Keratinocyte (primary cell): ENCODE results near the gene SCAPER. TPM values are rescaled to one million over a fixed set of nuclear protein-coding genes. Genes with fewer than 3 reads are reported as not detected.

Experiments used
- DNase-seq: peaks from one replicate; pipeline ENCODE4 v3.0.0-alpha.2; 2011; ENCODE audit warnings: low read depth, missing footprints, low spot score
- FAIRE-seq: peaks from 2 replicates; lab custom pipeline; 2011; peaks lifted over from hg19 to GRCh38; lab: Jason Lieb, UNC
- H2AFZ ChIP-seq: 2 replicates; pipeline ENCODE4 v1.6.0; 2012; ENCODE audit warnings: low read length, control low read depth, inconsistent platforms; ENCODE audit not compliant: control insufficient read depth
- H3K27ac ChIP-seq: 2 replicates; pipeline ENCODE4 v1.5.1; 2011; ENCODE audit warnings: low read length; ENCODE audit not compliant: control insufficient read depth, insufficient read depth
- H3K27me3 ChIP-seq: 3 replicates; pipeline ENCODE4 v1.6.0; 2011; ENCODE audit warnings: low read length; ENCODE audit not compliant: control insufficient read depth, insufficient read depth; ENCODE audit errors: extremely low read depth
- H3K36me3 ChIP-seq, 2 experiments: 2 replicates in 1 of 2; 3 replicates in 1 of 2; pipeline ENCODE4 v1.5.1; 2011; ENCODE audit warnings: low read length in 2 of 2, mild to moderate bottlenecking in 1 of 2; ENCODE audit not compliant: control insufficient read depth in 2 of 2, insufficient read depth in 2 of 2; ENCODE audit errors: extremely low read depth in 1 of 2
- H3K4me1 ChIP-seq: 3 replicates; pipeline ENCODE4 v1.5.1; 2011; ENCODE audit warnings: low read length; ENCODE audit not compliant: control insufficient read depth, insufficient read depth; ENCODE audit errors: extremely low read depth
- H3K4me2 ChIP-seq: 3 replicates; pipeline ENCODE4 v1.6.0; 2011; ENCODE audit warnings: low read depth, low read length; ENCODE audit not compliant: control insufficient read depth, insufficient read depth; ENCODE audit errors: extremely low read depth
- H3K4me3 ChIP-seq, 3 experiments: fragments of 200-600 bp in 1 of 3; sonication (generic) in 1 of 3; 2 replicates in 2 of 3; 3 replicates in 1 of 3; pipeline ENCODE4 v1.5.1; 2011 to 2016; ENCODE audit warnings: low read length in 3 of 3, mild to moderate bottlenecking in 3 of 3, control low read depth in 2 of 3, inconsistent platforms in 1 of 3, low read depth in 1 of 3, mixed read lengths in 1 of 3, mixed run types in 1 of 3, moderate library complexity in 1 of 3; ENCODE audit not compliant: control insufficient read depth in 2 of 3, insufficient read depth in 2 of 3; ENCODE audit errors: extremely low read depth in 1 of 3
- H3K79me2 ChIP-seq: 2 replicates; pipeline ENCODE4 v1.6.0; 2012; ENCODE audit warnings: low read length; ENCODE audit not compliant: control insufficient read depth, insufficient read depth
- H3K9ac ChIP-seq: 3 replicates; pipeline ENCODE4 v1.6.0; 2011; ENCODE audit warnings: low read length; ENCODE audit not compliant: control insufficient read depth, insufficient read depth; ENCODE audit errors: extremely low read depth
- H3K9me1 ChIP-seq: 3 replicates; pipeline ENCODE4 v1.6.0; 2011; ENCODE audit warnings: low read length; ENCODE audit not compliant: control insufficient read depth, insufficient read depth; ENCODE audit errors: extremely low read depth
- H3K9me3 ChIP-seq: 2 replicates; pipeline ENCODE4 v1.5.1; 2012; ENCODE audit warnings: low read depth, low read length; ENCODE audit not compliant: control insufficient read depth
- H4K20me1 ChIP-seq: 3 replicates; pipeline ENCODE4 v1.6.0; 2011; ENCODE audit warnings: low read length; ENCODE audit not compliant: control insufficient read depth, insufficient read depth; ENCODE audit errors: extremely low read depth
- CTCF ChIP-seq, 3 experiments: IDR thresholded peaks in 1 of 3; conservative IDR thresholded peaks in 1 of 3; optimal IDR thresholded peaks in 1 of 3; 2 replicates in 2 of 3; 3 replicates in 1 of 3; pipeline versions ENCODE3 to v1.5.1; 2011; ENCODE audit warnings: low read length in 3 of 3, mild to moderate bottlenecking in 3 of 3, moderate library complexity in 2 of 3, control low read depth in 1 of 3, inconsistent platforms in 1 of 3; ENCODE audit not compliant: insufficient read depth in 2 of 3; ENCODE audit errors: extremely low read depth in 1 of 3
- EZH2 ChIP-seq: IDR thresholded peaks from one replicate; pipeline ENCODE4 v1.6.1; 2012; ENCODE audit warnings: inconsistent platforms, mild to moderate bottlenecking, low read length, moderate library complexity
- dilution Hi-C: fragments of 300-500 bp; cut with MboI; formaldehyde crosslinking; loops from one replicate; pipeline ENCODE4 v1.7.0; 2020; ENCODE audit warnings: low sequenced_read_pairs; ENCODE audit not compliant: extremely low pct_ligation_motif_present
- polyA plus RNA-seq, 5 experiments: library from polyadenylated mRNA; depleted of rRNA in 3 of 5; stranded (reverse) in 3 of 5; stranded (forward) in 1 of 5; unstranded in 1 of 5; fragments of >200 nt; gene quantifications; 1 replicate in 1 of 5; 2 replicates in 3 of 5; 3 replicates in 1 of 5; pipeline versions ENCODE4 v1.2.1 to v1.2.3, GENCODE V29; 2011 to 2012; ENCODE audit warnings: missing spikeins in 2 of 5, low read depth in 1 of 5, low replicate concordance in 1 of 5

The SCAPER gene
- polyA plus RNA-seq, 1 donor (not counting 4 experiments of a cell fraction or from before 2014, with no cell fraction given): 5.2 TPM

DNA sequence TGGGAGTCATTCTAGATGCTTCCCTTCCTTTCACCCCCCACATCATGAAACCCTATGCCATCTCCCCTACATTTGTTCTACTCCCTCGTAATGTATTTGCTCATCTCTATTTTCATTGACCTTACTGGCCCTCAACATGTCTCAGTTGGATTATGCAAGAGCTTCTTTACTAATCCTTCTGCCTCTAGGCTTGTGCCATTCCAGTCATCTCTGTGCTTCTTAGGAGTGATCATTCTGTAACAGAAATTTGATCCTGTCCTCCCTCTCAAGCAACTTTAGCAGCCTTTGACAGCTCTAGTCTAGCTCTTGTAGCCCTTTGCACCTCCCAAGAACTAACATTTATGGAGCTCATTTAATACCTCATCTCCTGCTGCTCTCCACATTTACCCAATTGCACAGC lies 503.9 kb downstream of the SCAPER start:
- Histone ChIP-seq H3K79me2 (no peaks in the 10 kb centered on the region), H3K9ac (no peak overlapping the region), H4K20me1 (no peaks in the 10 kb centered on the region), H3K27ac (no peak overlapping the region), H3K9me3 (no peaks in the 10 kb centered on the region), H3K36me3 (peaks cover 0 to 1% of the 10 kb centered on the region in 2 experiments), H3K27me3 (no peaks in the 10 kb centered on the region), H2AFZ (no peak overlapping the region), H3K4me3 (no peak overlapping the region), H3K4me2 (no peak overlapping the region), H3K9me1 (no peaks in the 10 kb centered on the region), H3K4me1 (no peaks in the 10 kb centered on the region)
- dilution Hi-C loops: no loop called here
- TF ChIP-seq CTCF (optimal IDR thresholded peaks at IDR 0.05 in 1 of 3, IDR thresholded peaks at IDR 0.05 in 1 of 3, conservative IDR thresholded peaks at IDR 0.05 in 1 of 3; ENCODE audit: extremely low read depth in 1 of 3, insufficient read depth in 2 of 3, low read length in 3 of 3): no peak
- no peak for TF ChIP-seq EZH2
- DNase-seq: no peak
- no peak for FAIRE-seq

DNA sequence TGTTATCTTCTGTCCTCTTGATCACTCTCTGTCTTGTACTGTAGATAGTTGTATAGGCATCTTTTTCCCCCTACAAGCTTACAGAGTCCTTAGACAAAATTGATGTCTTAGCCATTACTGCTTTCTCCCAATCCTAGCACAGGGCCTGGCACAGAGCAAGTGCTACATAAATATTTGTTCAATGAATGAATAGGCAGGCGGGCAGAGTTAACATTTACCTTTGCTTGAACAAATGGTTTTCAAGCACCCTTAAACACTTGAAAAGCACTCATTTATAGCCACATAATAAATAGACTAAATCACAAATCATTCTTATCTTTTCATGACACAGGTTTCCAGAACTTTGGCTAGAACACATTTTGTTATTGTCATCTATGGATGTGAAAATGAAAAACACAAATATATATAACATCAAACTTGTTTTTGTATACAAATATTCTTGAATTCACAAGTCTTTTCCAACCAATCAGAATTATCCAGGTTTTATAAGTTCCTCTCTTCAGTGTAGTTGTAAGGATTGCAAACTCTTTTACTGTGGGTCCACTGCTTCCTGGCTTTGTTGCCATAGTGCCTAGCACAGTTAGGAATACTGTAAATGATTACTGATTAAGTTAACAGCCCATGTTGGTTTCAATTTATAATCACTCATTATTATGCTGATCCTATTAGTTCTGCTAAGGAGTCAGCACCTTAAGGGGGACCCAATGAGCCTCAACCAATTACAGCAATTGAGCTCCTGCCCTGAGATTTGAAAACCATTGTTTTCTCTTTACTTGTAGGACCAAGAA lies 506.6 kb downstream of the SCAPER start:
- no peak overlapping the region for H2AFZ ChIP-seq

More for the DNA sequence above, 506.6 kb downstream of the SCAPER start:
- Histone ChIP-seq H3K79me2 (no peaks in the 10 kb centered on the region), H3K36me3 (no peaks in the 10 kb centered on the region), H3K9me1 (no peaks in the 10 kb centered on the region), H4K20me1 (no peaks in the 10 kb centered on the region), H3K27me3 (no peaks in the 10 kb centered on the region), H3K9ac (no peak overlapping the region), H3K27ac (no peak overlapping the region), H3K4me1 (no peaks in the 10 kb centered on the region), H3K9me3 (no peaks in the 10 kb centered on the region), H3K4me2 (no peak overlapping the region), H3K4me3 (no peak overlapping the region)
- dilution Hi-C loops: no loop called here
- DNase-seq: no peak
- peak; percentile 41 for FAIRE-seq
- no peak for TF ChIP-seq EZH2
- TF ChIP-seq CTCF (optimal IDR thresholded peaks at IDR 0.05 in 1 of 3, IDR thresholded peaks at IDR 0.05 in 1 of 3, conservative IDR thresholded peaks at IDR 0.05 in 1 of 3; ENCODE audit: extremely low read depth in 1 of 3, insufficient read depth in 2 of 3, low read length in 3 of 3): no peak
